Gastrocnemius medialis (tissue), 4 donors: ENCODE data around the gene CACNA1F.
"Not testable (repeated sequence)": the region's sequence is repeated elsewhere in the genome, so short reads cannot be mapped to it uniquely, and the experiment has no call there.

Experiments
- CTCF ChIP-seq, 5 experiments: fragments of 450-650 bp in 3 of 5; fragments of 200-600 bp in 2 of 5; sonication (generic) in 2 of 5; IDR thresholded peaks in 4 of 5; conservative IDR thresholded peaks in 1 of 5; 1 replicate in 4 of 5; 2 replicates in 1 of 5; pipeline ENCODE4 v1.5.1; 2016 to 2019; ENCODE audit warnings: antibody characterized with exemption in 5 of 5, mild to moderate bottlenecking in 3 of 5, moderate library complexity in 3 of 5
- POLR2A ChIP-seq, 2 donors: fragments of 450-650 bp; IDR thresholded peaks; one replicate each; pipeline ENCODE4 v1.6.1; 2017; ENCODE audit warnings: antibody characterized with exemption in 2 of 2, mild to moderate bottlenecking in 2 of 2, moderate library complexity in 2 of 2

- TF ChIP-seq CTCF (IDR thresholded peaks at IDR 0.05 in 4 of 5, conservative IDR thresholded peaks at IDR 0.05 in 1 of 5); POLR2A (IDR thresholded peaks at IDR 0.05): not testable (repeated sequence)
Measured at GRCh38 chrX:49173544-49173943, 59.6 kb downstream of the CACNA1F start.
